Stimulated activated CD4-positive, alpha-beta T cell treated with anti-CD3 and anti-CD28 coated beads, TNF-alpha, amount 100 ng/mL, for 1 hour (primary cell): Measurements from ENCODE around the gene LDLRAD4.
"Not testable (repeated sequence)": the region's sequence is repeated elsewhere in the genome, so short reads cannot be mapped to it uniquely, and the experiment has no call there.

Experiments used
- DNase-seq, 3 donors: peaks; one replicate each; pipeline ENCODE4 v3.0.0-alpha.2; 2020; ENCODE audit warnings: low read depth in 3 of 3, low spot score in 1 of 3

LDLRAD4 gene

DNA sequence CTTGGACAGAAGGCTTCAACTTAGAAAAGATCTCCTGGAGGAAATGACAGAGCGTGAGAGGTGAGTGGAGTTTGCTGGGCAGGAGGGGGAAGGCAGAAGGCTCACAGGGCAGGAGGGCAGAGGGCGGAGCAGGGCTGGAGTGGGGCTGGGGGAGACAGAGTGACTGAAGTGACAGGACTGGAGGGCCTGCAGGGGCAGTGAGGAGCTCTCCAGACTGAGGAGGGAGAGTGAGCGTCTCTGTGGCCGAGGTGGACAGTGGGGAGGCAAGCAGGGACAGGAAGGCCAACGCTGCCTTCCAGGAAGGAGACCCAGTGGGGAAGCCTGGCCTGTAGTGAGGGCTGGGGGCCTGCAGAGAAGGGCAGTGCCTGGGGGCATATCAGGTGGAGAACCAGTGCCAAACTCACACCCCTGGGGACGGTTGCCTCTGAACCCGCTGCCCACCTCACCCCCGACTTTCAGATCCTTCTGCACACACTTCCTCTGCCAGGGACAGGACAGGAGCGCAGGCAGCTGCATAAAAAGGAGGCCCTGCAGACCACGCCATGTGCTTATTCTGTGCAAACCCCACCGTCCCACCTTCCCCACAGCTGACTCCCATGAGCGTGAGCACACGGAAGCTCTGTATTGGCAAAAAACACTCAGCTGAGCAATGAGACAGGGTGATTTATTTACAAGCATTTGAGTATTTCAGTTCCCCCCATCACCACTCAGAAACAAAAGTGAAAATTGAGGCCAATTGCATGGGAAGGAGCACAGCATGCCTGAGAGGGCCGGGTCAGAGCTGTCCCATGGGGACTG lies 263.5 kb downstream of the LDLRAD4 start:
- DNase-seq, result no peak

DNA sequence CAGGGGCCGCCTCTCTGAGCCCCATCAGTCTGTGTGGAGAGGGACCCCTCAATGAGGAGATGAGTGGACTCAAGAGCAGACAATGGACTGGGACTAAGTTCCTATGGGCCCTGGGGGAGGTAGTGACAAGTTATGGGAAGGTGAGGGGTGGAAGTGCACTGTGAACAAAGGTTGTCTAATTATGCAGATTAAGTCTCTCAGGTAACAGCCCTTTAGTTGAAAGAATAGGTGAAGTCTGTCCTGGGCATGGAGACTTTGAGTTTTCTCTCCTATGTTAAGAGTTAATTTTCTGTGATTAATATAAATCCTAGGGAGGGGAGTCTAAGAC lies 264.0 kb downstream of the LDLRAD4 start:
- no peak for DNase-seq

DNA sequence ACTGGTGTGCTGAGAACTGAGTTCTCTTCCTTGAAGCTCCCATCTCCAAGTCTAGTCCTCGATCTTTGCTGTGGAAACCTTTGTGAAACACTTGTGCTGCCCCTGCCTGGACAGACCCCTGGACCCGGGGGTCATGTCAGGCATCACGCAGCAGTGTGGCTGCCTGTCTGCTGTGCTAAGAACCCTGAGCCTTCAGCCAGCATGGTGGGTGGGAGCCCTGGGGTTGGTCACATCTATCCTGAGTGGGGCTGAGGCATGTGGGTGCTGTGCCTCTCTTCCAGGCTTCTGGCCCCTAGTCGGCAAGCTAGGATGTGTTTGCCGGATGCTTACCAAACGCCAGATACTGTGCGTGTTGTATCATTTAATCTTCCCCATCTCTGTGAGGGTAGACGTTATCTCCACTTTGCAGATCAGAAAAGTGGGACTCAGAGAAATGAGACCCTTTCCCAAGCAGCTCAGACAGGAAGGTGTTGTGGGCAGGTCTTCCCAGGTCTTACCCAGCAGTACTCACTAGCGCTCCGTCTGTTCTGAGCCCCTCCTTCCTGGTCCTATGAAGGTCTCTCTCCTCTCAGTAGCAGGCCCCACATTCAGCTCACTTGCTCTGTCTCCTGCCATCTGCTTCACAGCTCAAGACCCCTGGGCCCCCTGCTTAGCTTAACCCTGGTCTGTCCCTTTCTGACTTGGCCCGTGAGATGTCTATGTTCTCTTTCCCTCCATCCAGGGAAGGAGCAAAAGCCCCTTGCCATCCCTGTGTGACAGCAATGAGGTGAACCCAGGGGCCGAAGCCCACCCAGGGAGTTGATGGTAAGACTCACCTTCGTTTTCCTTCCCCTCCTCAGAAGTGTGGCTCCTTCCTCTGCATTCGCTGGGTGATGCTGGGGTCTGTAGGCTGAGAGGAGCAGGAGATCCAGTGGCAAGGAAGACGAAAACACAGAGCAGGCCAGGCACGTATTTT lies 265.0 kb downstream of the LDLRAD4 start:
- DNase-seq, result no peak

DNA sequence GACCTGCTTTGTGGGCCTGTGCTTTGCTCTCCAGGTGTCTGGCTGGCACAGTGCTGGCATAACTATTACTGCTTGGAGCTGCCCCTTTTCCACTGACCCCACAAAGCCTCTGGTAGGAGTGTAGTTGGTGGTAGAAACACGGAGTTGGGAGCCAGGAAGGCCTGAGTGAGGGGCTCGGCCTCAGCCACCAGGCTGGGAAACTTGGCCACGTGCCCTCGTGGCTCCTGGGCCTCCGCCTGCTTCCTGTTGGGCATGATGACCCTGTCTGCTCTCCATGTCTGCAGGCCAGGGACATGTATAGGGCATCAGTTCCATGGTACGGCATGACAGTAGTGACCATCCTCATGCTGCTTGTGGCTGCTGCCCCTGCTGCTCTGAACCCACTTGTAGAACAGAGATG lies 266.6 kb downstream of the LDLRAD4 start:
- DNase-seq, result no peak

DNA sequence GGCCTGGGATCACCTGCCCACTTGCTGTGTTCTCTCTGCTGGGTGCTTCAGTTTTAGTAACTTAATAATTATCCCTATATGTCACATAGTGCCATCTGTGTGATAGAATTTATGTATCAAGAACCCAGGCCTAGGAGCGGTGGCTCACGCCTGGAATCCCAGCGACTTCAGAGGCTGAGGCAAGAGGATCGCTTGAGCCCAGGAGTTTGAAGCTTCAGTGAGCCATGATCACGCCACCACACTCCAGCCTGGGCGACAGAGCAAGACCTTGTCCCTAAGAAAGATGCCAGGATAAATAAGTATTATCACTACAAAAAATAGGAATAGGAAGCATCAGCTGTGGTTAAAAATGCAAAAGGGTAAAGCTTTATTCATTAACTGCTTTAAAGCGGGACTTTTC lies 267.0 kb downstream of the LDLRAD4 start:
- no peak for DNase-seq

DNA sequence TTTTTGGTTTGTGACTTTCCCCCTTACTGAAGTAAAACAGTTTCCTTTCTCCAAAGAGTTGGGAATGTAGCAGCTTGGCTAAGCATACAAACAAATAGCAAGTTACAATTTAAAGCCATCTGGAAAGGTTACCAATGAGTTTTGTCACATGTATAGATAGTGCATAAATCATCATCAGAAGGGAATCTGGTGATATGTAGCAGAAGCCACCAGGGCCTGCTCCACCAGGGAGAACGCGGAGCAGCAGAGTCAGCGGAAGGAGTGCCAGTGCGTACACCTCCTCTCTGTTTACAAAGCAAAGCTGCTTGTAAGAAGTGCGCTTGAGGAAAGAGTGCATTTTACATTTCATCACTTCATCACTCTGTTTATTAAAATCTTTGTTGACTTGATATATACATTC lies 267.7 kb downstream of the LDLRAD4 start:
- no peak for DNase-seq

DNA sequence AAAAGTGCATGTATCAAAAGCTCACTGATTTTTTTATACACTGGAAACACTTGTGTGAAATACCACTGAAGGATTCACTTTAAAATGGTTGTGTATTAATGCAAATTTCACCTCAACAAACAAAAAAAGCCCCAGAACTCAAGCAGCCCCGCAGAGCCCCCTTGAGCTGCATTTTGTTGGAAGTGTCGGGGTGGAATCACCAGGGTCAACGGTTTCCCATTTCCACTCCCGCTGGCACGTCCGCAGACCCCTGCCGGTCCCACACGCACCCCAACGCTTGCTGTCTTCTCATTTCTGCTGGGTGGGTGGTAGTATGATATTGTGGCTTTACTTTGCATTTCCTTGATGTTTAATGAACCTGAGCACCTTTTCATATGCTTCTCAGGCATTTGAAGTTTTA lies 268.1 kb downstream of the LDLRAD4 start:
- DNase-seq, result no peak

DNA sequence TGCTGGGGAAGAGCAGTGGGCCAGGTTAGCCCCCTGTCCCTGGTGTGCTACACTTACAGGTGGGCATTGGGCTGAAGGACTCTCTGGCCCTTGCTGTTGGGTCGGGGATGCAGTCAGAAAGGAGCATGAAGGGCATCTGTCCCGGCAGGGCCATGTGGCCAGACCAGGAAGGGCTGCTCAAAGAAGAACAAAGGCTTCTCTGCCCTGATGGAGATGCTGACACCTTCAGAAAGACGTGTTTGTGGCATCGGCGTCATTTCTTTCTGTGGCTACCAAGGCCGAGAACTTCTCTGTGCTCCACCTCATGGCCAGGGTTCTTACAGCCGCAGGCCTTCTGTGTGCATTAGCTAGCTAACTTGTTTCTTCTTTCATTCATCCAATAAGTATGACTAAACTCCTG lies 268.7 kb downstream of the LDLRAD4 start:
- DNase-seq, result no peak

DNA sequence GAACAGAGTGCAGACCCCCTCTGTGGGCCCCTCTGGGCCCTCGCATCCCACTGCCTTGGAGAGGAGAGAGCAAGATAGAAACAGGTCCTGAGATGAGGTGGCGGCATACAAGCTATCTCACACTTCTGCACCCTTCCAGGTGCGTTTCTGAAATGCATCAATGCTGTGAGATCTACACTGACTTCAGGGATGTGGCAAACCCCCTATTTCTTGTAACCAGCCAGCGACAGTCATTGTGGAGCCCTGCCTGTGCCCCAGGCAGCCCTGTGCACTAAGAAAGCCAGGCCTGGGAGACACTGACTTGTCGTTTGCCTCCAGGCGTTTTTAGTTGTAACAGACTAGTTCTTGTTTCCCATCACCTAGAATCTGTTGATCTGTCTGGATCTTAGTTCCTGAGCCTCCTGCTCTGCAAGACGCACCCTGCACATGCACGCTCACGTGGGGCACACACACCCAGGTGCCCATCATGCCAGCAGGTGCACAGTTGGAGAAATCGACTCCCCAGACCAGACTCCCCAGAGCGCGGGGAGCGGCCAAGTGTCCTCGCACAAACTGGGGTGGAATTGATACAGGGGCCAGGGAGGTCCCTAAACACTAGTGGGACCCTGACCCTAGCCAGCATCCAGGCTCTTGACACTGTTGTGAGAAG lies 269.8 kb downstream of the LDLRAD4 start:
- DNase-seq, result no peak

DNA sequence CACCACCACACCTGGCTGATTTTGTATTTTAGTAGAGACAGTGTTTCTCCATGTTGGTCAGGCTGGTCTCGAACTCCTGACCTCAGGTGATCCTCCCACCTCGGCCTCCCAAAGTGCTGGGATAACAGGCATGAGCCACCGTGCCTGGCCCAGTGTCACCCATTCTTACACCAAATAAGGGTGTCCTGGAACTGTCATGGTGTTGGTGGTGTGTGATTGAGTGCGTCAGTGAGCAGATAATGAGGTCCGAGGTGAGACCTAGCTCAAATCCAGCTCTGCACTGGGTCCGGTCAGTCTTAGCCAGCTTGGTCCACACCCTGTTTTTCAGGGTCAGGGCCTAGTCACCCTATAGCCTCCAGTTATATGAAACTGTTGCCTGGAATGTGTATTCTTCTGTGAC lies 270.7 kb downstream of the LDLRAD4 start:
- not testable (repeated sequence) for DNase-seq

DNA sequence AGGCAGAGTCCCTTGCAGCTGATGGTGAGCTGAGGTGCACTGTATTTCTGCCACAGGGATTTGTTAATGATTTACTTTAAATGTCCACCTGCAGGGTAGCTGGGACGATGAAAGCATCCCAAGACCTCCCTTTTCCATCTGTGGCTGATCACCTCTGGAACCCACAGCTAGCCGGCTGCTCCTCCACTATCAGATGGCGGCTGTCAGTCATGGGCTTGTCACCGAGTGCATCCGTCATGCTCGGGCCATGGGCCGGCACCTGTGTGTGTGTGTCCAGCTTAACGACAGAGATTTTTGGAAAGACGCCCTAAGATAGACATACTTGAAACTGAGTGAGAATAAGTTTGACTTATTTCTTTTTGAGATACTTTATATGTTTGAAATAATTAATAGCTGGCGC lies 272.6 kb downstream of the LDLRAD4 start:
- no peak for DNase-seq

DNA sequence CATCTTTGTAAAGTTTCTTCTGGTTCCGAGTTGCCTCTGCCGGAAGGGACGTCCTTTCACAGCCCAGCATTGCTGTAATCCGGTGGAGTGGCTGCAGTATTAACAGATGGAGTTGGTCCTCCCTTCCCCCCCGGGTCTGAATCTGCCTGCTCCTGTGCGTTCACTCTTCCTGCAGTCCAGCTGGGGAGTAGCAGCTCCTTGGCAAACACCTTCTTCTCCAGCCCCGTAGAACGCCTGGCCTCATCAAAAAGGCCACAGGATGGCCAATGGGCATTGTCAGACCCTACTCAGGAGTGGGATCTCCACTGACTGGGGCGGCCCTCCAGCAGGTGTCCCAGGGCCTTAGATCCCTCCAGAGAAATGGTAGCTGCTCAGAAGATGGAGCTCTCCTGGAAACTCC lies 273.8 kb downstream of the LDLRAD4 start:
- no peak for DNase-seq

DNA sequence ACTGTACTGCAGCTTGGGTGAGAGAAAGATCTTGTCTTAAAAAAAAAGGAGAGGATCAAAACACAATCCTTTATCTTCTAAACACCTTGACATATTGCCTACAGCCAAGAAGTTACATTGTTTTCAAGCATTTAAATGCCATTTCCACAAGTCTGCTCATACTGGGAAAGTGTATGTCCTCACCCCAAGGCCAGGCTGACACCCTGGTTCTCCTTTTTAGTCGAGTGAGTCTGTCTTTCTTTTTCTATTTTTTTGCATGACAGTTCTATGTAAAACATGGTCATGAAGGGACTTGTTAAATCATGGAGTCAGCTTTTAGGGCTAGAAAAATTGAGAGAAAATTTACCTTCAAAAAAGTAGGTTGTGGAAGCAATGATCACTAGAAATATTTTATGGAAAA lies 274.5 kb downstream of the LDLRAD4 start:
- DNase-seq, result no peak

DNA sequence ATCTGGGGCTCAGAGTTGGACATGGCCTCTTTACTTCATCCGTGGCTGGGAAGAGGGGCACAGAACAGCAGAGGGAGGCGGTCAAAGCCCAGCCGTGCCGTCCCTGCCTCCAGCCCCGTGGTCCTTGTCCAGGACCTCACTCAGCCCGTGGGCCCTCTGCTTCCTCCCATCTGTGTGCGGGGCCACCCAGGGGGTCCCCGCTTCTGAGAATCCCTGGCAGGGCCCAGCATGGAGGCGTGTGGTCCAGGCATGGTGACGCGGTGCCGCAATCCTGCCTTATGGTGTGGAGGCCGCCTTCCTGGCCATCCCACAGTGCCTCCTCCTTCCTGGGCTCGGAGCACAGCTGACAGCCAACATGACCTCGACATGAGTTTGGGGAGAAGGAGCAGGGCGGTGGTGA lies 275.2 kb downstream of the LDLRAD4 start:
- no peak for DNase-seq

DNA sequence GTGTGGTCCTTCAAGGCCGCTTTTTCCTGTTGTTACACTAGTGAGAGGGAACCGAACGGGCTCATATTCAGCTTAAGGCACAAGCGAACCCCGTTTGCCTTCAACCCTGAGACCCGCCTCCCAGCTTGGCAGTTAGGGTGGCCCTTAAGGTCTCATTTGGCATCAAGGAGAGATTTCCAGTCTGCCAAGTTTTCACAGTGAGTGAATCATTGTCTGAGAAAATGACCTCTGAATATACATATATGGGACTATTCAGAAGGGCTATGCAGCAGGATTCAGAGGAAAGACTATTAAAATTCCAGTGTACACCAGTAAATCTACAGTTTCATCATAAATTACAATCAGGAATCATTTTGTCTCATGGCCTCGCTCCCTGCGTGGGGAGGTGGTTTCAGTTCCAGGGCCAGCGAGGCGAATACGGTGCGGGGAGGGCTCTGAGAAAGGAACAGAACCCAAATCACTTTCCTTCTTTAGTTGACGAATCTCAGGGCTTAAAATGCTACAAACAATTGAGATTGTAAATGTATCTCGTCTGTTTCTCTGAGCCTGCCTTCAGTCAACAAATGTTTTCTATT lies 276.4 kb downstream of the LDLRAD4 start:
- DNase-seq, result no peak

DNA sequence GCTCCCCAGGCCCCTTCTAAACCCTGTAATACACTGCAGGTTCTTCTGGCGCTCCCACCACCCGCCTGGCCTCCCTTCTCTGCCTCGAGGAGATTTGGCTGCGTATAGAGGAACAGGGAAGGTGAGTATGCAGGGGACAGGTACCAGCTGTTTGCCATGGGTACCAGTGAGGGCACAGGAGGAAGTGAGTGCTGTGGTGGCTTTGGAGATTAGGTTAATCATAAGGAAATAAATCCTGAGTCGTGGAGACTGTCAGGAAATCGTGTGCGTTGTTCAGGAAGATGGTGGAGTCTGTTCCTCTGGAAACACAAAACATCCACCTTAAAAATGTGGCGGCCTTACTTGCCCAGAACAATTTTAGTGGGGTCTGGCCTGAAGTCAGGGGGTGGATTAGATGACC lies 277.4 kb downstream of the LDLRAD4 start:
- DNase-seq, result no peak

DNA sequence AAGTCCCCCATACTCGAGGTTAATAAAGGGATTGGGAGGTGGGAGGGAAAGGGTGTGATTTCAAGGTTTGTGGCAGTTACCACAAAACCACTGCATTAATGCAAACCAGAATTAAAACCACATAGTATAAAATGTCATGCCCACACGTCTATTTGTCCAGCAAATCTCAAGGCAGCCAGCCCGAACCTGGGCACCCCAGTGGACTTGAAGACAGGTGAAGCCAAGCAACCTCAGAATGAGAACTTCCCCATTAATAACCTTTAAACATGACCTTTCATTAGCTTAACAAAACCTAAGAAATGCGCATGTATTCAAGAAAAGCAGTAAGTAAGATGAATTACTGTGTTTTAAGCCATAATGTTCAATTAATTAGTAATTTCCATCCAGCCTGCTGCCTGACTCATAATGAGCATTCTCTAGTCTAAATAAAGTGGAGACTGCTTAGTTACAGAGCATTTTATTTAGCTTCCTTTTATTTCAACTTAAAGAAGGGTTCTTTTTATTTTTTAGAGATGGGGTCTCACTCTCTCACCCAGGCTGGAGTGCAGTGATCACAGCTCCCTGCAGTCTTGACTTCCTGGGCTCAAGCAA lies 278.2 kb downstream of the LDLRAD4 start:
- DNase-seq, result no peak

DNA sequence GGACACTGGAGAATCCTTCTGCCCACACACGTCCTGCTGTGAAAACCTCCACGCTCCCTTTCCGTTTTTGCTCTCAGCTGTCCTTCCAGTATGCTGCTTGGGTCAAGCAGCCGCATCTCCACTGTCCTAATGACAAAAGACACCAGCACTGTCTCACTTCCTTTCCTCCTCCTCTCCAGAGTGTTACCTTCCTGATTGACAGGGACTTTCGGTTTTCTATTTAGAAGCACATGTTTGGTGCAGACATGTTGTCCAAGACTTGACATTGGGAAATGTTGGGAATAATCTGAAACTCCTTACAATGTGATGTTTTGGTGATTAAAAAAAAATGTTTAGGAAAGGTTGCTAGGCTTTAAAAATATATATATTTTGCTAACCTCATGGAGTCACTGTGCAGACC lies 281.2 kb downstream of the LDLRAD4 start:
- DNase-seq, result no peak

DNA sequence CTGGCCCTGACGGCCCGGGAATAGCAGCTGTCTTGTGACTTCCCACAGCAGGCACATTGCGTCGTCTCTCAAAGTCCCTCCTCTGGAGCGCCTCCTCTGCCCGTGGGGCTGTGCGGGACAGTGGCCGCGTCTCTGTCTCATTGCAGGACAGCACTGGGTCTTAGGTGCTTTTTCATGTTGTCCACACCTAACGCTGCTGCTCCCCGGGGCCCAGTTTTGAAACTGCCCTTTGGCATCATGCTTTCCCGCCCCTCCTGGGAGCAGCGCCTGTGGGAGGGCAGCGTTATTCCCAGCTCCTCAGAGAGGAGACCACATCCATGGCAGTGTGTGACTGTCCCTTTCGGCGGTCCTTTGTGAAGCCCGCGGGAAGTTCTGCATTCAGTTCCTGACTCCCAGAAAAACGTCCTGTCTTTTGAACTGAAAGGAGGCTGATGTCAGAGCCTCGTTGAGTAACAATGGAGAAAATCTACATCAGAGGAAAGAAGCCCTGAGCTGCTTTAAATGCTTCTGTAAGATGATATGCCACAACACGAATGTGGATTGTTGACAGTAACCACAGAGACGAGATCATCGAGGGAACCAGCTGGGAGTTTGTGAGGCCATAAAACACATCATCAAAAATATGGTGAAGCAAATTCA lies 281.8 kb downstream of the LDLRAD4 start:
- DNase-seq, result no peak

DNA sequence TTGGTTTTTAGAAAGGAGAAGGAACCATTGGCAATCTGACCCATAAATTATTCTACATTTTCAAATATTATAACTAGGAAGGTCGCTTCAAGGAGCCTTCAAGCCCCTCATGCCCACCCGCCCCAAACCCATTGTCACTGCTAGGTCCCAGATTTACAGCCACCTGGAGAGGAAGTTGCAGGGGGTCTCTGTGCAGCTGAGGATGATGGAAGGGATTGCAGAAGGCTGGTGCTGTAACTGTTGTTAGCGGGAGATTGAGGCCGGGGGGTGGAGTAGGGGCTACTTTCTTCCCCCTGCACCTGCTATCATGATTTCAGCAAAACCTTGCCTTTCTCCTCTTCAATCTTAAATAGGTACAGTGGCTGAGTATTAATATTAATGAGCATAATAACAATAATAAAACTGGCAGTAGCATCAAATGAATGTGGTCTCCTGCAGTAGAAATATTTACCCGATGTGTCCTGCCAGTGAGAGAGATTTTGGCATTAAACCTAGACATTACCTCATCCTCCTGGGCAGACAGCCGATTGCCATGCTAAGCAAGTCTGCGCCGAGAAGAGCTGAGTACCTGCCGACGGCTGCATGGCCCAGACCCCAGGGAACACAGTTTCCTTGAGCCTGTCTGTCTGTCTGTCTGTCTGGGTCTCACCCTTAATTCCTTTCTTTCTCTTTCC lies 282.4 kb downstream of the LDLRAD4 start:
- no peak for DNase-seq
